DND-41 (cell line): Measurements from ENCODE around the gene FYB2.

ENCODE experiments used
- EZH2 ChIP-seq: IDR thresholded peaks from 3 replicates; pipeline ENCODE4 v1.6.1; 2012; ENCODE audit warnings: borderline replicate concordance, low read depth, mild to moderate bottlenecking, moderate library complexity, low read length, inconsistent platforms; ENCODE audit not compliant: severe bottlenecking
- TF ChIP-seq, protein P1 (sequence below): IDR thresholded peaks from 2 replicates; pipeline ENCODE4 v1.5.1; 2012; ENCODE audit warnings: borderline replicate concordance, low read length, moderate library complexity, mild to moderate bottlenecking; ENCODE audit not compliant: poor library complexity, severe bottlenecking; ENCODE audit errors: extremely low read depth

GRCh38 chr1:56838759-56839158 lies 19.6 kb upstream of the FYB2 start:
- TF ChIP-seq, protein P1, sequence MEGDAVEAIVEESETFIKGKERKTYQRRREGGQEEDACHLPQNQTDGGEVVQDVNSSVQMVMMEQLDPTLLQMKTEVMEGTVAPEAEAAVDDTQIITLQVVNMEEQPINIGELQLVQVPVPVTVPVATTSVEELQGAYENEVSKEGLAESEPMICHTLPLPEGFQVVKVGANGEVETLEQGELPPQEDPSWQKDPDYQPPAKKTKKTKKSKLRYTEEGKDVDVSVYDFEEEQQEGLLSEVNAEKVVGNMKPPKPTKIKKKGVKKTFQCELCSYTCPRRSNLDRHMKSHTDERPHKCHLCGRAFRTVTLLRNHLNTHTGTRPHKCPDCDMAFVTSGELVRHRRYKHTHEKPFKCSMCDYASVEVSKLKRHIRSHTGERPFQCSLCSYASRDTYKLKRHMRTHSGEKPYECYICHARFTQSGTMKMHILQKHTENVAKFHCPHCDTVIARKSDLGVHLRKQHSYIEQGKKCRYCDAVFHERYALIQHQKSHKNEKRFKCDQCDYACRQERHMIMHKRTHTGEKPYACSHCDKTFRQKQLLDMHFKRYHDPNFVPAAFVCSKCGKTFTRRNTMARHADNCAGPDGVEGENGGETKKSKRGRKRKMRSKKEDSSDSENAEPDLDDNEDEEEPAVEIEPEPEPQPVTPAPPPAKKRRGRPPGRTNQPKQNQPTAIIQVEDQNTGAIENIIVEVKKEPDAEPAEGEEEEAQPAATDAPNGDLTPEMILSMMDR, result no peak
- no peak for TF ChIP-seq EZH2
